Measurements from ENCODE around the gene KNDC1.

Gene KNDC1

GRCh38 chr10:133249094-133249780 lies 89.2 kb downstream of the KNDC1 start:
- Histone ChIP-seq H3K4me2 (ENCODE audit: low read depth, low read length) (no peak overlapping the region), H3K9me3 (replicated peaks; ENCODE audit: insufficient read depth, low read length) (no peaks in the 10 kb centered on the region), H4K20me1 (ENCODE audit: insufficient read depth, low read length) (no peaks in the 10 kb centered on the region), H3K9me2 (replicated peaks; ENCODE audit: insufficient read depth, low read length) (no peaks in the 10 kb centered on the region), H3K27ac (ENCODE audit: low read length) (no peak overlapping the region), H3K4me3 (ENCODE audit: low read length) (no peak overlapping the region), H3K27me3 (replicated peaks; ENCODE audit: insufficient read depth, low read length) (peaks cover 96% of the 10 kb centered on the region), H3F3A (ENCODE audit: insufficient read depth, low read length) (no peaks in the 10 kb centered on the region), H3K4me1 (ENCODE audit: low read length) (no peaks in the 10 kb centered on the region), H3K9ac (ENCODE audit: low read length) (no peak overlapping the region), H2AFZ (ENCODE audit: low read length) (no peak overlapping the region), H3K79me2 (ENCODE audit: low read length) (no peaks in the 10 kb centered on the region), H3K36me3 (replicated peaks; ENCODE audit: insufficient read depth, low read length) (no peaks in the 10 kb centered on the region)
- no peak for TF ChIP-seq CTCF (IDR thresholded peaks at IDR 0.05; ENCODE audit: low read length)
- TF ChIP-seq EZH2phosphoT487 (IDR thresholded peaks at IDR 0.05; ENCODE audit: low read length) = no peak
- no peak for TF ChIP-seq EZH2 (optimal IDR thresholded peaks at IDR 0.05; ENCODE audit: low read depth, low read length)
- DNase-seq = no peak

DNA sequence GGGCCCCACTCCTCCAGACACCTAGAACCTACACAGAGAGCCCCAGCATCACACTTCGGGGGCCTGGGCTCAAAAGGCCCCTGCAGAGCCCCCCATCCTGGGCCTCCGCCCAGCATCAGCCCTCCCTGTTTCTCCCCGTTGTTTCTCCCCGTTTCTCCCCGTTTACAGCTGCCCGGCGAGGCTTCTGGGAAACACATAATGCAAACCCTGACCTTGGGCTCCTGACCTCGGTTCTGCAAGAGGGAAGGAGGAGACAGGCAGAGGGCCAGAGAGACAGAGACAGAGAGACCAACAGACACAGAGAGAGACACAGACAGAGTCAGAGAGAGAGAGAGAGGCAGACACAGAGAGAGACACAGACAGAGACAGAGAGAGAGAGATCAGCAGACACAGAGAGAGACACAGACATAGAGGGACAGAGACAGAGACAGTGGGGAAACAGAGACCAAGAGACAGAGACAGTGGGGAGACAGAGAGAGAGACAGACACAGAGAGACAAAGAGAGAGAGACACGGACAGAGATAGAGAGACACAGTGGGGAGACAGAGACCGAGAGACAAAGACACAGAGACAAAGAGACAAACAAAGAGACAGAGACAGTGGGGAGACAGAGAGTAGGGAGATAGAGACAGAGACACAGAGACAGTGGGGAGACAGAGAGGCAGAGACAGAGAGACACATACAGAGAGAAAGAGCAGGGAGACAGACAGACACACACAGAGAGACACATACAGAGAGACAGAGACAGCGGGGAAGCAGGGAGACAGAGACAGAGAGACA lies 90.1 kb downstream of the KNDC1 start:
- Histone ChIP-seq H2AFZ (ENCODE audit: low read length) (no peak overlapping the region), H3K4me2 (ENCODE audit: low read depth, low read length) (no peak overlapping the region), H3K4me1 (ENCODE audit: low read length) (no peaks in the 10 kb centered on the region), H3K27me3 (replicated peaks; ENCODE audit: insufficient read depth, low read length) (peaks cover 96% of the 10 kb centered on the region), H3K9ac (ENCODE audit: low read length) (no peak overlapping the region), H4K20me1 (ENCODE audit: insufficient read depth, low read length) (no peaks in the 10 kb centered on the region), H3K4me3 (ENCODE audit: low read length) (no peak overlapping the region), H3K79me2 (ENCODE audit: low read length) (no peaks in the 10 kb centered on the region), H3F3A (ENCODE audit: insufficient read depth, low read length) (no peaks in the 10 kb centered on the region), H3K36me3 (replicated peaks; ENCODE audit: insufficient read depth, low read length) (no peaks in the 10 kb centered on the region), H3K9me2 (replicated peaks; ENCODE audit: insufficient read depth, low read length) (no peaks in the 10 kb centered on the region), H3K27ac (ENCODE audit: low read length) (no peak overlapping the region), H3K9me3 (replicated peaks; ENCODE audit: insufficient read depth, low read length) (no peaks in the 10 kb centered on the region)
- DNase-seq = no peak
- TF ChIP-seq EZH2 (optimal IDR thresholded peaks at IDR 0.05; ENCODE audit: low read depth, low read length) = peak; percentile 24
- no peak for TF ChIP-seq EZH2phosphoT487 (IDR thresholded peaks at IDR 0.05; ENCODE audit: low read length)

DNA sequence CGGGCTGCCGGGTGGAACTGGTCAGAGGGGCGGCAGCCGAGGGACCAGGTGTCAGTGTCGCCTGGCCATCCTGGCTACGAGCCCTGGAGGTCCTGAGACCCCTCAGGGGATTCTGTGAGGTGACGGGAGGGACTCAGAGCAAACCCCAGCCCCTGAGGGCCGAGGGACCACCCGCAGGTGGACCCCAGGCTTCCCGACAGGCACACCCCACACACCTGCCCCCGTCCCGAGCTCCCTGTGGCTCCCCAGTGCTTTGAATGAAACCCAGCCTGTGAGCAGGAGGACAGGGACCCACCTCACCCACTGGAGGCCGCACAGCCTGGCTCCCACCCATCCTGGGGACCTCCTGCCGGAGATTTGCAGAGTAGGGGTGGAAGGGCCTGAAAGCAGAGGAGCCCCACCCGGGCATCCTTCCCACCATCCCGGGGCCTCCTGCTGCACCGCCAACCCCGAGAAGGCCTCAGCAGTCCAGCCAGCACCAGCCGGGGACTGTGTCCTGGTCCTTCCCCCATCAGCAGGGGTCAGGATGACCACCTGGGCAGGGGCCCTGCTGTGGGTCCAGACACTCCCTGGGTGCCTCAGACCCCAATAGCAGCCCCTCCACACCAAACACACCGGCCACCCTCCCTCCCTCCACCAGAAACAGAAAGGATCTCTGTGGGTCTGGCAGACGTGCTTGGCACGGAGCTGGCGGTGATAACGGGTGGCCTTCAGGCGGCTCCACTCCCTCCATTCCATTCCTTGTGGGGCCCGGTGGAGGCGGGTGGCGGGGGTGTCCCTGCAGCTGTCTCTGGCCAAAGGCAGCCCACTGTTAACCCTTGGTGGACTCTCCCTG lies 91.6 kb downstream of the KNDC1 start:
- no peak overlapping the region for H3K27ac ChIP-seq (ENCODE audit: low read length)
- H3K9me2 ChIP-seq (replicated peaks; ENCODE audit: insufficient read depth, low read length) = no peaks in the 10 kb centered on the region
- no peaks in the 10 kb centered on the region for H3F3A ChIP-seq (ENCODE audit: insufficient read depth, low read length)
- peaks cover 94% of the 10 kb centered on the region for H3K27me3 ChIP-seq (replicated peaks; ENCODE audit: insufficient read depth, low read length)
- H3K79me2 ChIP-seq (ENCODE audit: low read length) = no peaks in the 10 kb centered on the region
- H3K36me3 ChIP-seq (replicated peaks; ENCODE audit: insufficient read depth, low read length) = no peaks in the 10 kb centered on the region
- no peak overlapping the region for H2AFZ ChIP-seq (ENCODE audit: low read length)
- H4K20me1 ChIP-seq (ENCODE audit: insufficient read depth, low read length) = no peaks in the 10 kb centered on the region
- H3K4me2 ChIP-seq (ENCODE audit: low read depth, low read length) = no peak overlapping the region
- no peak overlapping the region for H3K9ac ChIP-seq (ENCODE audit: low read length)
- no peaks in the 10 kb centered on the region for H3K9me3 ChIP-seq (replicated peaks; ENCODE audit: insufficient read depth, low read length)
- H3K4me3 ChIP-seq (ENCODE audit: low read length) = no peak overlapping the region
- TF ChIP-seq CTCF (IDR thresholded peaks at IDR 0.05; ENCODE audit: low read length) (no peak), EZH2phosphoT487 (IDR thresholded peaks at IDR 0.05; ENCODE audit: low read length) (no peak)
- no peaks in the 10 kb centered on the region for H3K4me1 ChIP-seq (ENCODE audit: low read length)
- no peak for DNase-seq

Measured in MM.1S (cell line).